Naive thymus-derived CD4-positive, alpha-beta T cell (primary cell): ENCODE results near the gene PLXNA1. TPM values are rescaled to one million over a fixed set of nuclear protein-coding genes. Genes with fewer than 3 reads are reported as not detected.
A peak's percentile ranks its signal among the peaks of the same experiment; 100 is the strongest.

ENCODE experiments used
- ATAC-seq: fragments of 150-1000 bp; cut with Tn5 transposase; 2 replicates; pipeline ENCODE4 v1.10.0; 2021; ENCODE audit warnings: mild to moderate bottlenecking, moderate library complexity
- CTCF ChIA-PET: fragments of 350-600 bp; sonication (Branson Sonifier 250); formaldehyde crosslinking; loops from one replicate; lab custom pipeline; 2021; ENCODE audit warnings: antibody characterized with exemption; lab: Charles Lee
- POLR2A ChIA-PET: fragments of 350-600 bp; sonication (Branson Sonifier 250); formaldehyde crosslinking; loops from one replicate; lab custom pipeline; 2021; ENCODE audit warnings: antibody characterized with exemption, inconsistent platforms; lab: Charles Lee
- DNase-seq, 9 donors: peaks; one replicate each; pipeline versions ENCODE4 v3.0.0 to v3.0.0-alpha.2; 2020 to 2022; ENCODE audit warnings: mixed read lengths in 1 of 9
- H3K27ac ChIP-seq: one replicate; pipeline ENCODE4 v1.7.0; 2013; ENCODE audit warnings: mild to moderate bottlenecking, low read depth, low read length, moderate library complexity
- H3K27me3 ChIP-seq, 2 donors: one replicate each; pipeline ENCODE4 v1.7.0; 2013; ENCODE audit warnings: low read length in 2 of 2, mild to moderate bottlenecking in 2 of 2, moderate library complexity in 2 of 2; ENCODE audit not compliant: control insufficient read depth in 2 of 2, insufficient read depth in 2 of 2
- H3K36me3 ChIP-seq, 3 experiments: 1 replicate in 2 of 3; 2 replicates in 1 of 3; pipeline ENCODE4 v1.7.0; 2013; ENCODE audit warnings: low read length in 3 of 3, mild to moderate bottlenecking in 3 of 3, moderate library complexity in 1 of 3; ENCODE audit not compliant: insufficient read depth in 3 of 3, control insufficient read depth in 2 of 3
- H3K4me1 ChIP-seq, 2 donors: one replicate each; pipeline ENCODE4 v1.7.0; 2013; ENCODE audit warnings: low read length in 2 of 2, mild to moderate bottlenecking in 2 of 2, moderate library complexity in 1 of 2; ENCODE audit not compliant: control insufficient read depth in 2 of 2, insufficient read depth in 2 of 2
- H3K4me3 ChIP-seq: 2 replicates; pipeline ENCODE4 v1.7.0; 2013; ENCODE audit warnings: mild to moderate bottlenecking, low read length
- H3K9me3 ChIP-seq, 3 experiments: 1 replicate in 2 of 3; 2 replicates in 1 of 3; pipeline ENCODE4 v1.7.0; 2013; ENCODE audit warnings: low read length in 3 of 3; ENCODE audit not compliant: control insufficient read depth in 2 of 3
- H3K27ac Mint-ChIP-seq, 9 donors: one replicate each; pipeline ENCODE4 v1.8.0; 2020 to 2022; ENCODE audit warnings: mixed read lengths in 9 of 9, mild to moderate bottlenecking in 8 of 9, moderate library complexity in 5 of 9, inconsistent platforms in 2 of 9
- H3K27me3 Mint-ChIP-seq, 5 donors: one replicate each; pipeline ENCODE4 v1.8.0; 2021 to 2022; ENCODE audit warnings: mixed read lengths in 5 of 5, mild to moderate bottlenecking in 1 of 5
- H3K36me3 Mint-ChIP-seq, 5 donors: one replicate each; pipeline ENCODE4 v1.8.0; 2020 to 2022; ENCODE audit warnings: mixed read lengths in 5 of 5, mild to moderate bottlenecking in 3 of 5, inconsistent platforms in 1 of 5
- H3K4me1 Mint-ChIP-seq, 7 donors: one replicate each; pipeline ENCODE4 v1.8.0; 2020 to 2022; ENCODE audit warnings: mixed read lengths in 7 of 7, mild to moderate bottlenecking in 3 of 7, inconsistent platforms in 1 of 7
- H3K4me3 Mint-ChIP-seq, 10 donors: one replicate each; pipeline ENCODE4 v1.8.0; 2020 to 2022; ENCODE audit warnings: mild to moderate bottlenecking in 10 of 10, mixed read lengths in 10 of 10, moderate library complexity in 6 of 10, inconsistent platforms in 2 of 10
- H3K9me3 Mint-ChIP-seq, 11 donors: one replicate each; pipeline ENCODE4 v1.8.0; 2020 to 2022; ENCODE audit warnings: mixed read lengths in 11 of 11, mild to moderate bottlenecking in 4 of 11, inconsistent platforms in 1 of 11, moderate library complexity in 1 of 11
- intact Hi-C, 2 donors: fragments of 100-400 bp; cut with micrococcal nuclease; formaldehyde crosslinking; loops; one replicate each; pipeline ENCODE4 v1.15.1; 2023
- polyA plus RNA-seq, 2 donors: library from polyadenylated mRNA; unstranded; fragments of 300-500 nt; fragmentation: Illumina TruSeq; gene quantifications; one replicate each; pipeline ENCODE4 v1.2.3, GENCODE V29; 2021
- total RNA-seq, 6 experiments: library from RNA in 5 of 6; stranded (reverse) in 5 of 6; gene quantifications; 1 replicate in 5 of 6; 2 replicates in 1 of 6; pipeline ENCODE4 v1.2.3 and lab custom pipeline; 2021 to 2026

Gene PLXNA1
- total and polyA plus RNA-seq, 7 experiments from 2014 or later = 0.27 to 16.8 (median 9.4) TPM

GRCh38 chr3:127018306-127018828 lies 35.5 kb downstream of the PLXNA1 start:
- peaks cover 0 to 2% (median 0%) of the 10 kb centered on the region in 7 donors for H3K4me1 Mint-ChIP-seq
- ChIA-PET POLR2A (no interaction called here), CTCF (no interaction called here)
- Histone ChIP-seq H3K27ac (no peak overlapping the region), H3K4me1 (no peaks in the 10 kb centered on the region), H3K9me3 (no peaks in the 10 kb centered on the region), H3K4me3 (no peak overlapping the region), H3K36me3 (peaks cover 0 to 75% (median 0%) of the 10 kb centered on the region in 3 experiments), H3K27me3 (no peaks in the 10 kb centered on the region)
- DNase-seq = no peak
- no peak for ATAC-seq
- peaks cover 0 to 16% (median 4%) of the 10 kb centered on the region in 5 donors for H3K36me3 Mint-ChIP-seq
- intact Hi-C loops = no loop called here
- H3K27me3 Mint-ChIP-seq = no peaks in the 10 kb centered on the region
- no peak overlapping the region for H3K27ac Mint-ChIP-seq
- no peak overlapping the region for H3K4me3 Mint-ChIP-seq
- no peaks in the 10 kb centered on the region for H3K9me3 Mint-ChIP-seq

- H3K27me3 ChIP-seq = no peaks in the 10 kb centered on the region
- H3K4me1 Mint-ChIP-seq = no peaks in the 10 kb centered on the region
- H3K36me3 Mint-ChIP-seq = peaks cover 0 to 12% (median 4%) of the 10 kb centered on the region in 5 donors
- H3K4me3 ChIP-seq = no peak overlapping the region
- H3K36me3 ChIP-seq = peaks cover 0 to 71% (median 0%) of the 10 kb centered on the region in 3 experiments
- ChIA-PET POLR2A (interaction anchor here (0.6 kb wide), 1 partner anchor 371 kb away, joined by 3 read pairs; no protein-coding TSS in a partner anchor), CTCF (no interaction called here)
- no peaks in the 10 kb centered on the region for H3K9me3 Mint-ChIP-seq
- H3K27me3 Mint-ChIP-seq = no peaks in the 10 kb centered on the region
- H3K9me3 ChIP-seq = no peaks in the 10 kb centered on the region
- no peak for DNase-seq
- ATAC-seq = no peak
- H3K4me3 Mint-ChIP-seq = no peak overlapping the region
- intact Hi-C loops = no loop called here
- no peaks in the 10 kb centered on the region for H3K4me1 ChIP-seq
- H3K27ac ChIP-seq = no peak overlapping the region
- H3K27ac Mint-ChIP-seq = no peak overlapping the region
Observed at GRCh38 chr3:127019449-127019848, 36.5 kb downstream of the PLXNA1 start.

- H3K4me3 Mint-ChIP-seq = no peak overlapping the region
- Histone ChIP-seq H3K36me3 (peaks cover 0 to 64% (median 0%) of the 10 kb centered on the region in 3 experiments), H3K9me3 (no peaks in the 10 kb centered on the region), H3K27ac (no peak overlapping the region), H3K4me1 (no peaks in the 10 kb centered on the region), H3K4me3 (no peak overlapping the region), H3K27me3 (no peaks in the 10 kb centered on the region)
- intact Hi-C loops = no loop called here
- no peak overlapping the region for H3K27ac Mint-ChIP-seq
- no peaks in the 10 kb centered on the region for H3K9me3 Mint-ChIP-seq
- ChIA-PET POLR2A (no interaction called here), CTCF (no interaction called here)
- DNase-seq (no peak), ATAC-seq (no peak)
- no peaks in the 10 kb centered on the region for H3K27me3 Mint-ChIP-seq
- peaks cover 0 to 17% (median 4%) of the 10 kb centered on the region in 5 donors for H3K36me3 Mint-ChIP-seq
- H3K4me1 Mint-ChIP-seq = peaks cover 0 to 2% (median 0%) of the 10 kb centered on the region in 7 donors
Observed at GRCh38 chr3:127020543-127020942, 37.6 kb downstream of the PLXNA1 start.

GRCh38 chr3:127022849-127023248 lies 39.9 kb downstream of the PLXNA1 start:
- Histone ChIP-seq H3K36me3 (peaks cover 0 to 48% (median 0%) of the 10 kb centered on the region in 3 experiments), H3K27me3 (no peaks in the 10 kb centered on the region), H3K4me3 (no peak overlapping the region), H3K9me3 (no peaks in the 10 kb centered on the region), H3K4me1 (no peaks in the 10 kb centered on the region), H3K27ac (no peak overlapping the region)
- ChIA-PET POLR2A (no interaction called here), CTCF (no interaction called here)
- DNase-seq = no peak
- H3K36me3 Mint-ChIP-seq = peaks cover 0 to 13% (median 5%) of the 10 kb centered on the region in 5 donors
- peaks cover 0 to 5% (median 0%) of the 10 kb centered on the region in 7 donors for H3K4me1 Mint-ChIP-seq
- no peak overlapping the region for H3K27ac Mint-ChIP-seq
- H3K27me3 Mint-ChIP-seq = no peaks in the 10 kb centered on the region
- intact Hi-C loops = no loop called here
- H3K9me3 Mint-ChIP-seq = no peaks in the 10 kb centered on the region
- no peak for ATAC-seq
- no peak overlapping the region for H3K4me3 Mint-ChIP-seq

GRCh38 chr3:127025456-127025855 lies 42.5 kb downstream of the PLXNA1 start:
- H3K4me1 ChIP-seq = no peaks in the 10 kb centered on the region
- no peaks in the 10 kb centered on the region for H3K9me3 ChIP-seq
- Mint-ChIP-seq H3K4me1 (peaks cover 0 to 5% (median 0%) of the 10 kb centered on the region in 7 donors), H3K4me3 (no peak overlapping the region), H3K27me3 (no peaks in the 10 kb centered on the region), H3K36me3 (peaks cover 0 to 13% (median 5%) of the 10 kb centered on the region in 5 donors), H3K27ac (no peak overlapping the region), H3K9me3 (no peaks in the 10 kb centered on the region)
- intact Hi-C loops = no loop called here
- ATAC-seq (no peak), DNase-seq (no peak)
- H3K27me3 ChIP-seq = no peaks in the 10 kb centered on the region
- peaks cover 0 to 36% (median 0%) of the 10 kb centered on the region in 3 experiments for H3K36me3 ChIP-seq
- no peak overlapping the region for H3K4me3 ChIP-seq
- H3K27ac ChIP-seq = no peak overlapping the region
- POLR2A ChIA-PET = no interaction called here
- CTCF ChIA-PET = no interaction called here

GRCh38 chr3:127026036-127026435 lies 43.1 kb downstream of the PLXNA1 start:
- ChIA-PET CTCF (no interaction called here), POLR2A (no interaction called here)
- Mint-ChIP-seq H3K27me3 (no peaks in the 10 kb centered on the region), H3K36me3 (peaks cover 0 to 13% (median 5%) of the 10 kb centered on the region in 5 donors), H3K27ac (no peak overlapping the region), H3K4me1 (peaks cover 0 to 5% (median 0%) of the 10 kb centered on the region in 7 donors), H3K9me3 (no peaks in the 10 kb centered on the region), H3K4me3 (no peak overlapping the region)
- DNase-seq = no peak
- intact Hi-C loops = no loop called here
- Histone ChIP-seq H3K27ac (no peak overlapping the region), H3K4me3 (no peak overlapping the region), H3K9me3 (no peaks in the 10 kb centered on the region), H3K36me3 (peaks cover 0 to 38% (median 0%) of the 10 kb centered on the region in 3 experiments), H3K4me1 (no peaks in the 10 kb centered on the region), H3K27me3 (no peaks in the 10 kb centered on the region)
- no peak for ATAC-seq

GRCh38 chr3:127026661-127027060 lies 43.7 kb downstream of the PLXNA1 start:
- H3K36me3 ChIP-seq = peaks cover 0 to 37% (median 0%) of the 10 kb centered on the region in 3 experiments
- Mint-ChIP-seq H3K9me3 (no peaks in the 10 kb centered on the region), H3K4me1 (peaks cover 0 to 5% (median 0%) of the 10 kb centered on the region in 7 donors), H3K36me3 (peaks cover 0 to 8% (median 0%) of the 10 kb centered on the region in 5 donors), H3K27me3 (no peaks in the 10 kb centered on the region), H3K4me3 (no peak overlapping the region), H3K27ac (peak overlapping the region in 1 of 9 donors; percentile 14)
- ATAC-seq (no peak), DNase-seq (no peak)
- H3K27me3 ChIP-seq = no peaks in the 10 kb centered on the region
- H3K9me3 ChIP-seq = no peaks in the 10 kb centered on the region
- H3K27ac ChIP-seq = no peak overlapping the region
- no peak overlapping the region for H3K4me3 ChIP-seq
- intact Hi-C loops = no loop called here
- ChIA-PET CTCF (no interaction called here), POLR2A (no interaction called here)
- no peaks in the 10 kb centered on the region for H3K4me1 ChIP-seq
